ENCODE measurements around the gene ZNF836.

Gene ZNF836

GRCh38 chr19:52196256-52196967 is 25.0 kb upstream of the ZNF836 start:
- ChIA-PET POLR2A (no interaction called here), CTCF (no interaction called here)
- WGBS (ENCODE audit: insufficient coverage), result 100% methylated on average over 2 of the region's 5 CpGs

DNA sequence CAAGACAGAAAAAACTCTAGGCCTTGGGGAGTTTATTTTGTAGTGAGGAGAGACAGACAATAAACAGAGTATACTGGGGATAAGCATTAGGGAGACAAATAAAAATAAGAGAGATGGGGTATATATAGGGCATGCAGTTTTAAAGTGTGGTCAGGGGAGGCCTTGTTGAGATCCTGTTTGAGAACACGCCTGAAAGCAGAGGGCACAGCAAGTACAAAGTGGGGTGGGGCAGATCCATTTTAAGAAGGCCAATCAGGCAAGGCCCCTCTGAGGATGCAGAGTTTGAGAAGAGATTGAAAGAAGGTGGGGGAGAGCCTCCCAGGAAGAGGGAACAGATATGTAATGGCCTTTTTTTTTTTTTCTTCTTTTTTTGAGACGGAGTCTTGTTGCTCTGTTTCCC is 20.5 kb upstream of the ZNF836 start:
- CTCF ChIA-PET, result no interaction called here
- no peaks in the 10 kb centered on the region for H3K27me3 ChIP-seq (replicated peaks in 2 of 5; ENCODE audit: control insufficient read depth in 4 of 5, insufficient read depth in 5 of 5, low read length in 4 of 5)
- peak overlapping the region in 1 of 2 experiments; percentile 96 for H3K27ac ChIP-seq (ENCODE audit: insufficient read depth in 1 of 2, low read depth in 1 of 2, low read length in 2 of 2, poor library complexity in 1 of 2, severe bottlenecking in 2 of 2)
- WGBS (ENCODE audit: insufficient coverage), result 90% methylated on average over 1 of the region's 2 CpGs
- H3K36me3 ChIP-seq (ENCODE audit: control insufficient read depth in 4 of 4, insufficient read depth in 4 of 4, low read length in 3 of 4), result peaks cover 14 to 43% (median 23%) of the 10 kb centered on the region in 4 experiments
- peak overlapping the region in 1 of 7 experiments; percentile 84 for H3K4me3 ChIP-seq (ENCODE audit: control insufficient read depth in 1 of 7, extremely low read depth in 1 of 7, insufficient read depth in 4 of 7, low read depth in 2 of 7, low read length in 6 of 7)
- peaks cover 10 to 24% (median 21%) of the 10 kb centered on the region in 4 experiments for H3K4me1 ChIP-seq (ENCODE audit: control extremely low read depth in 1 of 4, control insufficient read depth in 4 of 4, insufficient read depth in 4 of 4, low read length in 3 of 4)
- no peak for DNase-seq
- POLR2A ChIA-PET, result no interaction called here
- no peaks in the 10 kb centered on the region for H3K9me3 ChIP-seq (ENCODE audit: control extremely low read depth in 1 of 5, control insufficient read depth in 4 of 5, insufficient read depth in 2 of 5, low read depth in 1 of 5, low read length in 4 of 5)

More at GRCh38 chr19:52196256-52196967, 25.0 kb upstream of the ZNF836 start:
- Histone ChIP-seq H3K4me3 (ENCODE audit: control insufficient read depth in 1 of 7, extremely low read depth in 1 of 7, insufficient read depth in 4 of 7, low read depth in 2 of 7, low read length in 6 of 7) (no peak overlapping the region), H3K27ac (ENCODE audit: insufficient read depth in 1 of 2, low read depth in 1 of 2, low read length in 2 of 2, poor library complexity in 1 of 2, severe bottlenecking in 2 of 2) (no peak overlapping the region), H3K36me3 (ENCODE audit: control insufficient read depth in 4 of 4, insufficient read depth in 4 of 4, low read length in 3 of 4) (peaks cover 25 to 78% (median 42%) of the 10 kb centered on the region in 4 experiments), H3K4me1 (ENCODE audit: control extremely low read depth in 1 of 4, control insufficient read depth in 4 of 4, insufficient read depth in 4 of 4, low read length in 3 of 4) (peaks cover 2 to 8% (median 5%) of the 10 kb centered on the region in 4 experiments), H3K27me3 (replicated peaks in 2 of 5; ENCODE audit: control insufficient read depth in 4 of 5, insufficient read depth in 5 of 5, low read length in 4 of 5) (no peaks in the 10 kb centered on the region), H3K9me3 (ENCODE audit: control extremely low read depth in 1 of 5, control insufficient read depth in 4 of 5, insufficient read depth in 2 of 5, low read depth in 1 of 5, low read length in 4 of 5) (no peaks in the 10 kb centered on the region)
- DNase-seq, result no peak

DNA sequence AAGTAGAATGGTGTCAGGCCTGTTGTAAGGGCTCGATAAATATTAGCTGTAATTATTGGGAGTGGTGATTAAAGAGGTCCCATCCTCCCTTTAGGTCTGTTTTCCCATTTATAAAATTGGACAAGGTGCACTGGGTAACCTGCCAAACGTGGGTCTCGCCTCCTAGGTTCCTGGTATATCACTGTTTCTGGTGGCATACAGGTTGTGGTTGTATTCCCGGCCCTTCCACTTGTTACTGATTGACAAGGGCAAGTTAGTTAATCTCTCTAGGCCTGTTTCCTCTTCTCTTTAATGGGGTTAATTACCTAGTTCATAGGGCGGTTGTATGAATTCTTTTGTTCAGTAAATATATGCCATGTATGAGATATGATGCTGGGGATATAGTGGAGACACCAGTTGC is 20.0 kb upstream of the ZNF836 start:
- Histone ChIP-seq H3K36me3 (ENCODE audit: control insufficient read depth in 4 of 4, insufficient read depth in 4 of 4, low read length in 3 of 4) (peaks cover 12 to 37% (median 20%) of the 10 kb centered on the region in 4 experiments), H3K4me3 (ENCODE audit: control insufficient read depth in 1 of 7, extremely low read depth in 1 of 7, insufficient read depth in 4 of 7, low read depth in 2 of 7, low read length in 6 of 7) (peak overlapping the region; percentile 84 to 97 (median 94)), H3K27ac (ENCODE audit: insufficient read depth in 1 of 2, low read depth in 1 of 2, low read length in 2 of 2, poor library complexity in 1 of 2, severe bottlenecking in 2 of 2) (peak overlapping the region; percentile 96 to 98), H3K9me3 (ENCODE audit: control extremely low read depth in 1 of 5, control insufficient read depth in 4 of 5, insufficient read depth in 2 of 5, low read depth in 1 of 5, low read length in 4 of 5) (no peaks in the 10 kb centered on the region), H3K27me3 (replicated peaks in 2 of 5; ENCODE audit: control insufficient read depth in 4 of 5, insufficient read depth in 5 of 5, low read length in 4 of 5) (no peaks in the 10 kb centered on the region), H3K4me1 (ENCODE audit: control extremely low read depth in 1 of 4, control insufficient read depth in 4 of 4, insufficient read depth in 4 of 4, low read length in 3 of 4) (peaks cover 10 to 24% (median 21%) of the 10 kb centered on the region in 4 experiments)
- WGBS (ENCODE audit: insufficient coverage), result 100% methylated on average over 1 of the region's 5 CpGs
- POLR2A ChIA-PET, result no interaction called here
- CTCF ChIA-PET, result no interaction called here
- no peak for DNase-seq

DNA sequence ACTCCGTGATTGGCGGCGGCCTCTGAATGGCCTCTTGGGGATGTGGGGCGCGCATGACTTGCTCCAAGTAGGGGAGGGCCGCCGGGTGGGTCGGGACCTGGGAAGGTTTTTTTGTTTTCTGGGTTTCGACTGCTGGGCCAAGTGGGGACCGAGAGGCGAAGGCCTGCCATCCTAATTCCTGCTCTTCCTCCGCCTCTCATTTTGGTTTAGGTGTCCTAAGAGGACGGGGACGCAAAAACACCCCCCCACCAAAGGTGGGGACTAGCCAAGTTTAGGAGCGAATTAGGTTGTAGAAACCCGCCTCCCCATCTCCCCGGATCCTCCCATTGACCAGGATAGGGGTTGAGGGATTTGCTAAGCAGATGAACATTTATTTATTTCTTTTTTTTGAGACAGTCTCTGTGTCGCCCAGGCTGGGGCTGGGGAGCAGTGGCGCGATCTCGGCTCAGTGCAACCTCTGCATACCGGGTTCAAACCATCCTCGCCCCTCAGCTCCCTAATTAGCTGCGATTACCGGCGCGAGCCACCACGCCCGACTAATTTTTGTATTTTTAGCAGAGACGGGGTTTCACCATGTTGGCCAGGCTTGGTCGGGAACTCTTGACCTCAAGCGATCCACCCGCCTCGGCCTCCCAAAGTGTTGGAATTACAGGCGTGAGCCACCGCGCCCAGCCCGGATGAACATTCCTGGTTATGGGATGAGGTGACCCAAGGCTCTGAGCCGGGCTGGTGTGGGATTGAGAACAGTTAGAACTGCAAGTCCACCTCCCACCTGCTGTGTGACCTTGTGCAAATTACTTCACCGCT is 19.3 kb upstream of the ZNF836 start:
- no peak for DNase-seq
- H3K4me1 ChIP-seq (ENCODE audit: control extremely low read depth in 1 of 4, control insufficient read depth in 4 of 4, insufficient read depth in 4 of 4, low read length in 3 of 4), result peaks cover 10 to 24% (median 21%) of the 10 kb centered on the region in 4 experiments
- H3K4me3 ChIP-seq (ENCODE audit: control insufficient read depth in 1 of 7, extremely low read depth in 1 of 7, insufficient read depth in 4 of 7, low read depth in 2 of 7, low read length in 6 of 7), result peak overlapping the region; percentile 84 to 97 (median 94)
- 20% methylated on average over 19 of the region's 40 CpGs for WGBS (ENCODE audit: insufficient coverage)
- POLR2A ChIA-PET, result no interaction called here
- H3K27ac ChIP-seq (ENCODE audit: insufficient read depth in 1 of 2, low read depth in 1 of 2, low read length in 2 of 2, poor library complexity in 1 of 2, severe bottlenecking in 2 of 2), result peak overlapping the region; percentile 96 to 98
- H3K27me3 ChIP-seq (replicated peaks in 2 of 5; ENCODE audit: control insufficient read depth in 4 of 5, insufficient read depth in 5 of 5, low read length in 4 of 5), result no peaks in the 10 kb centered on the region
- CTCF ChIA-PET, result no interaction called here
- peaks cover 7 to 30% (median 15%) of the 10 kb centered on the region in 4 experiments for H3K36me3 ChIP-seq (ENCODE audit: control insufficient read depth in 4 of 4, insufficient read depth in 4 of 4, low read length in 3 of 4)
- H3K9me3 ChIP-seq (ENCODE audit: control extremely low read depth in 1 of 5, control insufficient read depth in 4 of 5, insufficient read depth in 2 of 5, low read depth in 1 of 5, low read length in 4 of 5), result no peaks in the 10 kb centered on the region

- WGBS (ENCODE audit: insufficient coverage), result 0% methylated on average over 61 of the region's 70 CpGs
These were observed 18.5 kb upstream of the ZNF836 start, which contains the start of gene PPP2R1A for GRCh38 chr19:52189735-52190486. TSS of gene PPP2R1A (plus strand) at chr19:52190052. CDS start at chr19:52190097, 45 bp downstream.

GRCh38 chr19:52188822-52189734 is 17.7 kb upstream of the ZNF836 start:
- peak overlapping the region; percentile 35 to 77 (median 62) for H3K4me3 ChIP-seq (ENCODE audit: control insufficient read depth in 1 of 7, extremely low read depth in 1 of 7, insufficient read depth in 4 of 7, low read depth in 2 of 7, low read length in 6 of 7)
- peak overlapping the region in 1 of 2 experiments; percentile 79 for H3K27ac ChIP-seq (ENCODE audit: insufficient read depth in 1 of 2, low read depth in 1 of 2, low read length in 2 of 2, poor library complexity in 1 of 2, severe bottlenecking in 2 of 2)
- DNase-seq, result no peak

More at GRCh38 chr19:52189735-52190486, 18.5 kb upstream of the ZNF836 start, which contains the start of gene PPP2R1A:
- Histone ChIP-seq H3K27me3 (replicated peaks in 2 of 5; ENCODE audit: control insufficient read depth in 4 of 5, insufficient read depth in 5 of 5, low read length in 4 of 5) (no peaks in the 10 kb centered on the region), H3K9me3 (ENCODE audit: control extremely low read depth in 1 of 5, control insufficient read depth in 4 of 5, insufficient read depth in 2 of 5, low read depth in 1 of 5, low read length in 4 of 5) (no peaks in the 10 kb centered on the region), H3K4me3 (ENCODE audit: control insufficient read depth in 1 of 7, extremely low read depth in 1 of 7, insufficient read depth in 4 of 7, low read depth in 2 of 7, low read length in 6 of 7) (peak within 1 kb of the TSS; percentile 84 to 97 (median 94)), H3K4me1 (ENCODE audit: control extremely low read depth in 1 of 4, control insufficient read depth in 4 of 4, insufficient read depth in 4 of 4, low read length in 3 of 4) (peaks cover 10 to 24% (median 21%) of the 10 kb centered on the region in 4 experiments), H3K36me3 (ENCODE audit: control insufficient read depth in 4 of 4, insufficient read depth in 4 of 4, low read length in 3 of 4) (peaks cover 6 to 22% (median 9%) of the 10 kb centered on the region in 4 experiments), H3K27ac (ENCODE audit: insufficient read depth in 1 of 2, low read depth in 1 of 2, low read length in 2 of 2, poor library complexity in 1 of 2, severe bottlenecking in 2 of 2) (peak within 1 kb of the TSS; percentile 96 to 98)
- peak; percentile 100 for DNase-seq
- POLR2A ChIA-PET, result interaction anchor here (0.6 kb wide), 2 partner anchors 24 to 39 kb away, joined by 3 read pairs; no protein-coding TSS in a partner anchor
- CTCF ChIA-PET, result interaction anchor here (0.9 kb wide), 1 partner anchor 17 kb away, joined by 3 read pairs; no protein-coding TSS in a partner anchor

More at GRCh38 chr19:52188822-52189734, 17.7 kb upstream of the ZNF836 start:
- POLR2A ChIA-PET, result interaction anchor here (0.6 kb wide), 2 partner anchors 25 to 722 kb away, joined by 3 read pairs; no protein-coding TSS in a partner anchor
- Histone ChIP-seq H3K4me1 (ENCODE audit: control extremely low read depth in 1 of 4, control insufficient read depth in 4 of 4, insufficient read depth in 4 of 4, low read length in 3 of 4) (peaks cover 10 to 24% (median 21%) of the 10 kb centered on the region in 4 experiments), H3K9me3 (ENCODE audit: control extremely low read depth in 1 of 5, control insufficient read depth in 4 of 5, insufficient read depth in 2 of 5, low read depth in 1 of 5, low read length in 4 of 5) (no peaks in the 10 kb centered on the region), H3K36me3 (ENCODE audit: control insufficient read depth in 4 of 4, insufficient read depth in 4 of 4, low read length in 3 of 4) (peaks cover 0 to 14% (median 5%) of the 10 kb centered on the region in 4 experiments), H3K27me3 (replicated peaks in 2 of 5; ENCODE audit: control insufficient read depth in 4 of 5, insufficient read depth in 5 of 5, low read length in 4 of 5) (no peaks in the 10 kb centered on the region)
- 20% methylated on average over 20 of the region's 32 CpGs for WGBS (ENCODE audit: insufficient coverage)
- CTCF ChIA-PET, result interaction anchor here (0.9 kb wide), 1 partner anchor 16 kb away, joined by 3 read pairs; no protein-coding TSS in a partner anchor
